Activated CD4-positive, alpha-beta T cell treated with anti-CD3 and anti-CD28 coated beads, Interleukin-2, amount 10 ng/mL, durations not matched to agents 24 days and 14 days (primary cell): ENCODE data around the gene SMIM24. TPM values are rescaled to one million over a fixed set of nuclear protein-coding genes. Genes with fewer than 3 reads are reported as not detected.
"Not testable (repeated sequence)": the region's sequence is repeated elsewhere in the genome, so short reads cannot be mapped to it uniquely, and the experiment has no call there.

Experiments
- DNase-seq: peaks from one replicate; pipeline ENCODE4 v3.0.0; 2022
- H3K27ac Mint-ChIP-seq: one replicate; pipeline ENCODE4 v1.8.0; 2022; ENCODE audit warnings: mild to moderate bottlenecking, mixed read lengths
- H3K27me3 Mint-ChIP-seq: one replicate; pipeline ENCODE4 v1.8.0; 2022; ENCODE audit warnings: mixed read lengths
- H3K36me3 Mint-ChIP-seq: one replicate; pipeline ENCODE4 v1.8.0; 2022; ENCODE audit warnings: low read depth, mild to moderate bottlenecking, mixed read lengths
- H3K4me1 Mint-ChIP-seq: one replicate; pipeline ENCODE4 v1.8.0; 2021; ENCODE audit warnings: mixed read lengths
- H3K4me3 Mint-ChIP-seq: one replicate; pipeline ENCODE4 v1.8.0; 2022; ENCODE audit warnings: mild to moderate bottlenecking, moderate library complexity, mixed read lengths
- H3K9me3 Mint-ChIP-seq: one replicate; pipeline ENCODE4 v1.8.0; 2021; ENCODE audit warnings: mixed read lengths
- intact Hi-C: fragments of 100-400 bp; cut with micrococcal nuclease; formaldehyde crosslinking; loops from one replicate; pipeline ENCODE4 v1.15.1; 2023
- total RNA-seq: library from RNA; stranded (reverse); gene quantifications from 2 replicates; pipeline ENCODE4 v1.2.3, GENCODE V29; 2022

The SMIM24 gene
- total RNA-seq, 1 donor from 2014 or later: not detected

GRCh38 chr19:3508771-3509535 is 28.6 kb upstream of the SMIM24 start:
- DNase-seq: no peak
- peaks cover 29% of the 10 kb centered on the region for H3K4me1 Mint-ChIP-seq

GRCh38 chr19:3508121-3508661 is 27.9 kb upstream of the SMIM24 start:
- DNase-seq, intact Hi-C loops, H3K9me3 Mint-ChIP-seq, H3K27me3 Mint-ChIP-seq: not testable (repeated sequence)
- Mint-ChIP-seq H3K36me3 (peaks cover 16% of the 10 kb centered on the region), H3K4me1 (peaks cover 29% of the 10 kb centered on the region), H3K27ac (peak overlapping the region; percentile 58), H3K4me3 (peak overlapping the region; percentile 40)

More at GRCh38 chr19:3508771-3509535, 28.6 kb upstream of the SMIM24 start:
- no peaks in the 10 kb centered on the region for H3K27me3 Mint-ChIP-seq
- peaks cover 16% of the 10 kb centered on the region for H3K36me3 Mint-ChIP-seq
- no peaks in the 10 kb centered on the region for H3K9me3 Mint-ChIP-seq
- peak overlapping the region; percentile 34 for H3K4me3 Mint-ChIP-seq
- peak overlapping the region; percentile 58 for H3K27ac Mint-ChIP-seq
- intact Hi-C loops: no loop called here

GRCh38 chr19:3507371-3508120 is 27.2 kb upstream of the SMIM24 start:
- Mint-ChIP-seq H3K27me3 (no peaks in the 10 kb centered on the region), H3K36me3 (peaks cover 16% of the 10 kb centered on the region), H3K4me3 (peak overlapping the region; percentile 97), H3K4me1 (peaks cover 29% of the 10 kb centered on the region), H3K9me3 (no peaks in the 10 kb centered on the region), H3K27ac (peak overlapping the region; percentile 90)
- peak; percentile 82 for DNase-seq
- intact Hi-C loops: no loop called here

GRCh38 chr19:3506384-3507340 is 26.3 kb upstream of the SMIM24 start:
- no peaks in the 10 kb centered on the region for H3K27me3 Mint-ChIP-seq
- peak; percentile 83 for DNase-seq
- H3K4me3 Mint-ChIP-seq: peak overlapping the region; percentile 97
- H3K36me3 Mint-ChIP-seq: peaks cover 16% of the 10 kb centered on the region
- H3K27ac Mint-ChIP-seq: peak overlapping the region; percentile 90
- H3K9me3 Mint-ChIP-seq: no peaks in the 10 kb centered on the region
- peaks cover 29% of the 10 kb centered on the region for H3K4me1 Mint-ChIP-seq
- intact Hi-C loops: loop anchor here (1.0 kb wide), 1 partner anchor 121 kb away; no protein-coding TSS in a partner anchor

- Mint-ChIP-seq H3K4me3 (peak within 1 kb of the TSS; percentile 97), H3K27me3 (peaks cover under 1% of the 10 kb centered on the region), H3K27ac (peak within 1 kb of the TSS; percentile 91), H3K9me3 (peaks cover 2% of the 10 kb centered on the region), H3K4me1 (peaks cover 32% of the 10 kb centered on the region), H3K36me3 (peaks cover 16% of the 10 kb centered on the region)
- peak; percentile 100 for DNase-seq
- intact Hi-C loops: loop anchor here (1.0 kb wide), 1 partner anchor 122 kb away; no protein-coding TSS in a partner anchor
Observed at GRCh38 chr19:3505598-3506383, 25.5 kb upstream of the SMIM24 start, which contains the start of gene FZR1. Gene FZR1 (plus strand): TSS chr19:3506311. CDS start chr19:3522990, 16,679 bp downstream.

GRCh38 chr19:3504735-3505134 is 24.4 kb upstream of the SMIM24 start:
- peak overlapping the region; percentile 69 for H3K27ac Mint-ChIP-seq
- no peak for DNase-seq
- H3K27me3 Mint-ChIP-seq: peaks cover 4% of the 10 kb centered on the region
- peaks cover 15% of the 10 kb centered on the region for H3K36me3 Mint-ChIP-seq
- peaks cover 34% of the 10 kb centered on the region for H3K4me1 Mint-ChIP-seq
- H3K9me3 Mint-ChIP-seq: peaks cover 6% of the 10 kb centered on the region
- H3K4me3 Mint-ChIP-seq: peak overlapping the region; percentile 97
- intact Hi-C loops: no loop called here

GRCh38 chr19:3503036-3503572 is 22.8 kb upstream of the SMIM24 start:
- H3K4me3 Mint-ChIP-seq: no peak overlapping the region
- H3K36me3 Mint-ChIP-seq: peaks cover 14% of the 10 kb centered on the region
- no peak overlapping the region for H3K27ac Mint-ChIP-seq
- H3K27me3 Mint-ChIP-seq: peaks cover 4% of the 10 kb centered on the region
- H3K4me1 Mint-ChIP-seq: peaks cover 31% of the 10 kb centered on the region
- H3K9me3 Mint-ChIP-seq: peaks cover 6% of the 10 kb centered on the region
- intact Hi-C loops: no loop called here
- no peak for DNase-seq

- peaks cover 4% of the 10 kb centered on the region for H3K27me3 Mint-ChIP-seq
- no peak overlapping the region for H3K4me3 Mint-ChIP-seq
- no peak for DNase-seq
- no peak overlapping the region for H3K27ac Mint-ChIP-seq
- H3K4me1 Mint-ChIP-seq: peaks cover 30% of the 10 kb centered on the region
- peaks cover 19% of the 10 kb centered on the region for H3K36me3 Mint-ChIP-seq
- intact Hi-C loops: no loop called here
- peaks cover 6% of the 10 kb centered on the region for H3K9me3 Mint-ChIP-seq
Observed at GRCh38 chr19:3501780-3502179, 21.5 kb upstream of the SMIM24 start.

- H3K36me3 Mint-ChIP-seq: peaks cover 23% of the 10 kb centered on the region
- peaks cover 29% of the 10 kb centered on the region for H3K4me1 Mint-ChIP-seq
- DNase-seq: peak; percentile 98
- H3K27ac Mint-ChIP-seq: peak within 1 kb of the TSS; percentile 99
- intact Hi-C loops: no loop called here
- H3K9me3 Mint-ChIP-seq: peaks cover 6% of the 10 kb centered on the region
- H3K27me3 Mint-ChIP-seq: peaks cover 4% of the 10 kb centered on the region
- peak within 1 kb of the TSS; percentile 96 for H3K4me3 Mint-ChIP-seq
Observed at GRCh38 chr19:3500429-3501101, 20.2 kb upstream of the SMIM24 start, which contains the start of gene DOHH. Gene DOHH (minus strand): TSS chr19:3500674. CDS start chr19:3496814, 3,860 bp downstream.

- Mint-ChIP-seq H3K9me3 (peaks cover 6% of the 10 kb centered on the region), H3K27me3 (peaks cover 4% of the 10 kb centered on the region), H3K36me3 (peaks cover 27% of the 10 kb centered on the region), H3K4me3 (peak overlapping the region; percentile 96), H3K27ac (peak overlapping the region; percentile 99), H3K4me1 (peaks cover 27% of the 10 kb centered on the region)
- intact Hi-C loops: no loop called here
- no peak for DNase-seq
Observed at GRCh38 chr19:3499738-3500428, 19.6 kb upstream of the SMIM24 start.

- H3K4me3 Mint-ChIP-seq: no peak overlapping the region
- H3K27ac Mint-ChIP-seq: no peak overlapping the region
- DNase-seq: no peak
- H3K36me3 Mint-ChIP-seq: peaks cover 39% of the 10 kb centered on the region
- peaks cover 6% of the 10 kb centered on the region for H3K9me3 Mint-ChIP-seq
- intact Hi-C loops: no loop called here
- peaks cover 4% of the 10 kb centered on the region for H3K27me3 Mint-ChIP-seq
- H3K4me1 Mint-ChIP-seq: peaks cover 29% of the 10 kb centered on the region
Observed at GRCh38 chr19:3497757-3498520, 17.6 kb upstream of the SMIM24 start.
